MM.1S (cell line): ENCODE data around the gene CAMK4.

Source experiments
- EZH2 ChIP-seq: fragments of 300-600 bp; sonication (generic); optimal IDR thresholded peaks from 2 replicates; pipeline ENCODE3; 2017; ENCODE audit warnings: low read depth, mild to moderate bottlenecking, antibody characterized with exemption, low read length, mixed read lengths
- EZH2phosphoT487 ChIP-seq: fragments of 300-600 bp; sonication (generic); IDR thresholded peaks from 2 replicates; pipeline ENCODE4 v1.6.1; 2018; ENCODE audit warnings: antibody characterized with exemption, low read length
- TF ChIP-seq, protein P1 (sequence below): fragments of 300-600 bp; sonication (generic); IDR thresholded peaks from 2 replicates; pipeline ENCODE4 v1.5.1; 2016; ENCODE audit warnings: antibody characterized with exemption, low read length, mixed read lengths

GRCh38 chr5:111198281-111198966 lies 25.8 kb upstream of the CAMK4 start:
- TF ChIP-seq, protein P1, sequence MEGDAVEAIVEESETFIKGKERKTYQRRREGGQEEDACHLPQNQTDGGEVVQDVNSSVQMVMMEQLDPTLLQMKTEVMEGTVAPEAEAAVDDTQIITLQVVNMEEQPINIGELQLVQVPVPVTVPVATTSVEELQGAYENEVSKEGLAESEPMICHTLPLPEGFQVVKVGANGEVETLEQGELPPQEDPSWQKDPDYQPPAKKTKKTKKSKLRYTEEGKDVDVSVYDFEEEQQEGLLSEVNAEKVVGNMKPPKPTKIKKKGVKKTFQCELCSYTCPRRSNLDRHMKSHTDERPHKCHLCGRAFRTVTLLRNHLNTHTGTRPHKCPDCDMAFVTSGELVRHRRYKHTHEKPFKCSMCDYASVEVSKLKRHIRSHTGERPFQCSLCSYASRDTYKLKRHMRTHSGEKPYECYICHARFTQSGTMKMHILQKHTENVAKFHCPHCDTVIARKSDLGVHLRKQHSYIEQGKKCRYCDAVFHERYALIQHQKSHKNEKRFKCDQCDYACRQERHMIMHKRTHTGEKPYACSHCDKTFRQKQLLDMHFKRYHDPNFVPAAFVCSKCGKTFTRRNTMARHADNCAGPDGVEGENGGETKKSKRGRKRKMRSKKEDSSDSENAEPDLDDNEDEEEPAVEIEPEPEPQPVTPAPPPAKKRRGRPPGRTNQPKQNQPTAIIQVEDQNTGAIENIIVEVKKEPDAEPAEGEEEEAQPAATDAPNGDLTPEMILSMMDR = no peak
- TF ChIP-seq EZH2phosphoT487 (no peak), EZH2 (no peak)
